Neural progenitor cell (in vitro differentiated cells): ENCODE data around the gene XYLT1. TPM values are rescaled to one million over a fixed set of nuclear protein-coding genes. Genes with fewer than 3 reads are reported as not detected.

ENCODE experiments used
- DNase-seq: peaks from one replicate; pipeline ENCODE4 v3.0.0-alpha.2; 2016; ENCODE audit warnings: low spot score
- H2AFZ ChIP-seq: fragments of 200-600 bp; sonication (generic); replicated peaks from 2 replicates; pipeline ENCODE4 v1.6.1; 2016; ENCODE audit warnings: antibody characterized with exemption
- H3F3A ChIP-seq: fragments of 200-600 bp; sonication (generic); 2 replicates; pipeline ENCODE4 v1.6.1; 2016; ENCODE audit warnings: antibody characterized with exemption, low read depth
- H3K27ac ChIP-seq: fragments of 200-600 bp; sonication (generic); 2 replicates; pipeline ENCODE4 v1.5.1; 2016; ENCODE audit warnings: mild to moderate bottlenecking
- H3K27me3 ChIP-seq: fragments of 200-600 bp; sonication (generic); 2 replicates; pipeline ENCODE4 v1.6.1; 2016; ENCODE audit warnings: mild to moderate bottlenecking, moderate library complexity
- H3K36me3 ChIP-seq: fragments of 200-600 bp; sonication (generic); 2 replicates; pipeline ENCODE4 v1.5.1; 2016
- H3K4me1 ChIP-seq: fragments of 200-600 bp; sonication (generic); 2 replicates; pipeline ENCODE4 v1.6.1; 2016; ENCODE audit warnings: mixed run types
- H3K4me2 ChIP-seq: fragments of 200-600 bp; sonication (generic); 2 replicates; pipeline ENCODE4 v1.6.1; 2016
- H3K4me3 ChIP-seq: fragments of 200-600 bp; sonication (generic); 2 replicates; pipeline ENCODE4 v1.5.1; 2016
- H3K79me2 ChIP-seq: fragments of 200-600 bp; sonication (generic); 2 replicates; pipeline ENCODE4 v1.6.1; 2016; ENCODE audit warnings: low read depth
- H3K9ac ChIP-seq: fragments of 200-600 bp; sonication (generic); 2 replicates; pipeline ENCODE4 v1.6.1; 2016
- H3K9me3 ChIP-seq: fragments of 200-600 bp; sonication (generic); 2 replicates; pipeline ENCODE4 v1.5.1; 2016; ENCODE audit warnings: low read depth
- H4K20me1 ChIP-seq: fragments of 200-600 bp; sonication (generic); 2 replicates; pipeline ENCODE4 v1.6.1; 2016; ENCODE audit warnings: low read depth
- H3K27ac Mint-ChIP-seq: 3 replicates; pipeline ENCODE4 v1.8.0; 2021; ENCODE audit warnings: mixed read lengths
- H3K27me3 Mint-ChIP-seq: 2 replicates; pipeline ENCODE4 v1.8.0; 2022; ENCODE audit warnings: low read depth, mild to moderate bottlenecking, inconsistent platforms, moderate library complexity, mixed read lengths; ENCODE audit not compliant: insufficient read depth
- H3K36me3 Mint-ChIP-seq: 3 replicates; pipeline ENCODE4 v1.8.0; 2021; ENCODE audit warnings: mixed read lengths
- H3K4me1 Mint-ChIP-seq: 3 replicates; pipeline ENCODE4 v1.8.0; 2021; ENCODE audit warnings: mixed read lengths
- H3K4me3 Mint-ChIP-seq: 3 replicates; pipeline ENCODE4 v1.8.0; 2021; ENCODE audit warnings: mild to moderate bottlenecking, moderate library complexity, mixed read lengths
- H3K9me3 Mint-ChIP-seq: 3 replicates; pipeline ENCODE4 v1.8.0; 2020; ENCODE audit warnings: mixed read lengths
- CTCF ChIP-seq: fragments of 200-600 bp; sonication (generic); IDR thresholded peaks from 2 replicates; pipeline ENCODE4 v1.5.1; 2017; ENCODE audit warnings: antibody characterized with exemption, mild to moderate bottlenecking
- EZH2 ChIP-seq: fragments of 200-600 bp; sonication (generic); IDR thresholded peaks from 2 replicates; pipeline ENCODE4 v1.6.1; 2017; ENCODE audit warnings: antibody characterized with exemption, mild to moderate bottlenecking, moderate library complexity
- EZH2phosphoT487 ChIP-seq: fragments of 200-600 bp; sonication (generic); IDR thresholded peaks from 2 replicates; pipeline ENCODE4 v1.6.1; 2017; ENCODE audit warnings: antibody characterized with exemption
- total RNA-seq: library from RNA; depleted of rRNA; stranded (reverse); fragments of >200 nt; gene quantifications from 2 replicates; pipeline ENCODE4 v1.2.3, GENCODE V29; 2015; ENCODE audit warnings: low replicate concordance

Gene XYLT1
- total RNA-seq, 1 donor from 2014 or later = 5.9 TPM

GRCh38 chr16:17474572-17474971 is 3.8 kb upstream of the XYLT1 start:
- H3F3A ChIP-seq = peaks cover 14% of the 10 kb centered on the region
- no peaks in the 10 kb centered on the region for H3K36me3 Mint-ChIP-seq
- peak; percentile 37 for DNase-seq
- H3K27ac Mint-ChIP-seq = no peak overlapping the region
- H3K4me3 Mint-ChIP-seq = peak overlapping the region; percentile 13
- H3K27me3 Mint-ChIP-seq = peaks cover 12% of the 10 kb centered on the region
- H3K4me2 ChIP-seq = no peak overlapping the region
- no peak overlapping the region for H3K9ac ChIP-seq
- no peak overlapping the region for H3K4me3 ChIP-seq
- H3K36me3 ChIP-seq = no peaks in the 10 kb centered on the region
- H3K9me3 ChIP-seq = no peaks in the 10 kb centered on the region
- no peak overlapping the region for H3K27ac ChIP-seq
- H4K20me1 ChIP-seq = peaks cover 7% of the 10 kb centered on the region
- H3K4me1 Mint-ChIP-seq = peaks cover 37% of the 10 kb centered on the region
- peaks cover 12% of the 10 kb centered on the region for H3K4me1 ChIP-seq
- no peak overlapping the region for H2AFZ ChIP-seq
- H3K27me3 ChIP-seq = peaks cover 15% of the 10 kb centered on the region
- H3K9me3 Mint-ChIP-seq = no peaks in the 10 kb centered on the region
- no peaks in the 10 kb centered on the region for H3K79me2 ChIP-seq
- TF ChIP-seq EZH2 (no peak), EZH2phosphoT487 (no peak), CTCF (no peak)

GRCh38 chr16:17474037-17474436 is 3.3 kb upstream of the XYLT1 start:
- H3K4me3 Mint-ChIP-seq = no peak overlapping the region
- peaks cover 42% of the 10 kb centered on the region for H3K4me1 Mint-ChIP-seq
- Histone ChIP-seq H3K4me2 (no peak overlapping the region), H3K36me3 (no peaks in the 10 kb centered on the region), H3K27ac (no peak overlapping the region), H3K9ac (no peak overlapping the region), H3K27me3 (peaks cover 20% of the 10 kb centered on the region), H3K4me3 (no peak overlapping the region), H3K9me3 (no peaks in the 10 kb centered on the region), H2AFZ (no peak overlapping the region), H3K79me2 (no peaks in the 10 kb centered on the region), H4K20me1 (peaks cover 12% of the 10 kb centered on the region), H3F3A (peaks cover 14% of the 10 kb centered on the region), H3K4me1 (peaks cover 17% of the 10 kb centered on the region)
- H3K27ac Mint-ChIP-seq = no peak overlapping the region
- TF ChIP-seq EZH2phosphoT487 (no peak), EZH2 (no peak), CTCF (no peak)
- H3K27me3 Mint-ChIP-seq = peaks cover 14% of the 10 kb centered on the region
- H3K36me3 Mint-ChIP-seq = no peaks in the 10 kb centered on the region
- H3K9me3 Mint-ChIP-seq = no peaks in the 10 kb centered on the region
- DNase-seq = no peak

- H3K4me3 Mint-ChIP-seq = peak overlapping the region; percentile 89
- Histone ChIP-seq H3K79me2 (peaks cover 2% of the 10 kb centered on the region), H3K9ac (no peak overlapping the region), H3K4me3 (no peak overlapping the region), H3K27me3 (peaks cover 30% of the 10 kb centered on the region), H3K27ac (no peak overlapping the region), H2AFZ (no peak overlapping the region), H3K36me3 (no peaks in the 10 kb centered on the region), H3K9me3 (no peaks in the 10 kb centered on the region), H3K4me1 (peaks cover 30% of the 10 kb centered on the region), H3F3A (peaks cover 14% of the 10 kb centered on the region), H3K4me2 (no peak overlapping the region), H4K20me1 (peaks cover 31% of the 10 kb centered on the region)
- no peak overlapping the region for H3K27ac Mint-ChIP-seq
- H3K9me3 Mint-ChIP-seq = no peaks in the 10 kb centered on the region
- no peak for DNase-seq
- no peak for TF ChIP-seq EZH2
- no peak for TF ChIP-seq CTCF
- no peak for TF ChIP-seq EZH2phosphoT487
- H3K36me3 Mint-ChIP-seq = no peaks in the 10 kb centered on the region
- H3K4me1 Mint-ChIP-seq = peaks cover 62% of the 10 kb centered on the region
- H3K27me3 Mint-ChIP-seq = peaks cover 19% of the 10 kb centered on the region
These were observed 1.1 kb upstream of the XYLT1 start for GRCh38 chr16:17471719-17472461.
